ENCODE data around the gene IGSF9. TPM values are rescaled to one million over a fixed set of nuclear protein-coding genes. Genes with fewer than 3 reads are reported as not detected.

IGSF9 gene
- total and polyA plus RNA-seq, 2 of the 13 experiments (the other 11 are each of a cell fraction or from before 2014, with no cell fraction given): 0.03 TPM; not detected in 1

DNA sequence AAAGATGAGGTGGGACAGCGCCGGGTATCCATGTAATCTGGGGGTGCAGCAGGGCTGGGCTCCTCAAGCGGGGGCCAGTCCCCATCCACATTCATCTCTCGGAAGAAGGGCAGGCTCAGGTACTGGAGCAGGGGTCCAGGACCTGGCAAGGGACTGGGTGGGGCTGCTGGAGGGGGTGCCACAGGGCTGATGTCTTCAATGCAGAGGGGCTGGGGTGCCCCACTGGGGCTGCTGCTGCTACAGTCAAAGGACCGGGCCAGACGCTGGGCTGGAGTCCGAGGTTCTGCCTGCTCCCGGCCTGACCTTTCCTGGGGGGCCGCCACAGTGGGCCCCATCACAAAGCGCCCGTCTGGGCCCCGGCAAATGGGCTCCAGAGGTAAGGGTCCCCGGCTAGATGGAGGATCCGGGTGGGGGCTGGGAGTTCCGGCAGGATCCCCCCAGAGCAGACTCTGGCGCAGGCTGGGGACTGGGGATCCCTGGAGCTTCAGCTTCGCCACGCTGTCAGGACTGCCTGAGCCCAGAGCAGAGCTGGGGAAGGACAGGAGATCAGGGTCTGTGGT, 16.8 kb downstream of the IGSF9 start:
- TF ChIP-seq ZFP36L2 (CRISPR knock-in tag; IDR thresholded peaks at IDR 0.05): no peak
- no peak for TF ChIP-seq PRPF4 (IDR thresholded peaks at IDR 0.05; ENCODE audit: low read depth, low read length, poor library complexity, severe bottlenecking)
- no peak for TF ChIP-seq EED (CRISPR knock-in tag; IDR thresholded peaks at IDR 0.05)
- TF ChIP-seq GPBP1L1 (CRISPR knock-in tag; IDR thresholded peaks at IDR 0.05): no peak
- TF ChIP-seq KDM5A (IDR thresholded peaks at IDR 0.05; ENCODE audit: borderline replicate concordance, low read length): no peak
- no peak for TF ChIP-seq SALL2 (CRISPR knock-in tag; IDR thresholded peaks at IDR 0.05)
- TF ChIP-seq CBFB (CRISPR knock-in tag; IDR thresholded peaks at IDR 0.05): no peak
- TF ChIP-seq NR3C1 (CRISPR knock-in tag; IDR thresholded peaks at IDR 0.05): no peak
- no peak for TF ChIP-seq NFE2L2 (IDR thresholded peaks at IDR 0.05; ENCODE audit: low read length)
- no peak for TF ChIP-seq SP140L (CRISPR knock-in tag; IDR thresholded peaks at IDR 0.05; ENCODE audit: borderline replicate concordance)
- TF ChIP-seq ZNF607 (CRISPR knock-in tag; IDR thresholded peaks at IDR 0.05; ENCODE audit: borderline replicate concordance): no peak
- no peak for TF ChIP-seq ZNF282 (IDR thresholded peaks at IDR 0.05; ENCODE audit: partially characterized antibody)
- no peak for TF ChIP-seq ZNF337 (CRISPR knock-in tag; IDR thresholded peaks at IDR 0.05; ENCODE audit: borderline replicate concordance, low read depth)
- no peak for TF ChIP-seq NCOA5 (CRISPR knock-in tag; IDR thresholded peaks at IDR 0.05)
- TF ChIP-seq, protein P1, sequence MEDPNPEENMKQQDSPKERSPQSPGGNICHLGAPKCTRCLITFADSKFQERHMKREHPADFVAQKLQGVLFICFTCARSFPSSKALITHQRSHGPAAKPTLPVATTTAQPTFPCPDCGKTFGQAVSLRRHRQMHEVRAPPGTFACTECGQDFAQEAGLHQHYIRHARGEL (CRISPR knock-in tag; IDR thresholded peaks at IDR 0.05): no peak
- TF ChIP-seq MIER2 (CRISPR knock-in tag; IDR thresholded peaks at IDR 0.05): no peak
- no peak for TF ChIP-seq TGIF2 (CRISPR knock-in tag; IDR thresholded peaks at IDR 0.05)
- no peak for DNase-seq (ENCODE audit: low spot score)
- no peaks in the 10 kb centered on the region for H3K9me3 ChIP-seq (ENCODE audit: low read length)
- 75% methylated on average over 4 of the region's 18 CpGs for WGBS (ENCODE audit: low lambda C conversion rate)
- no peak overlapping the region for H3K4me3 ChIP-seq (replicated peaks in 1 of 3; ENCODE audit: insufficient read depth in 1 of 3, low read depth in 2 of 3, low read length in 3 of 3)
- no peak overlapping the region for H2AFZ ChIP-seq (ENCODE audit: low read length)
- BruUV-seq (replicated peaks): no TSS peak
- no peak for ATAC-seq
- ChIA-PET CTCF (ENCODE audit: low intra/inter-chr PET ratio, low total read pairs) (no interaction called here), POLR2A (no interaction called here)
- H3K9ac ChIP-seq (ENCODE audit: insufficient read depth, low read depth, low read length): no peak overlapping the region
- H4K20me1 ChIP-seq (ENCODE audit: insufficient read depth, low read length): no peaks in the 10 kb centered on the region
- no peaks in the 10 kb centered on the region for H3K79me2 ChIP-seq (ENCODE audit: insufficient read depth, low read length)
- H3K27ac ChIP-seq (ENCODE audit: extremely low read length, insufficient read depth, low read length): no peak overlapping the region
- no peaks in the 10 kb centered on the region for H3K36me3 ChIP-seq (replicated peaks in 1 of 2; ENCODE audit: control insufficient read depth in 1 of 2, insufficient read depth in 2 of 2, low read length in 2 of 2)
- no peak overlapping the region for H3K4me2 ChIP-seq (ENCODE audit: low read depth, low read length)
- H3K4me1 ChIP-seq (ENCODE audit: insufficient read depth, low read length): peaks cover 25% of the 10 kb centered on the region
- in situ Hi-C loops (cut with HindIII; ENCODE audit: extremely low pct_ligation_motif_present, low pct_unique_long_range_greater_than_20kb): no loop called here
- intact Hi-C loops (cut with micrococcal nuclease; ENCODE audit: unreplicated experiment): no loop called here
- H3K27me3 ChIP-seq (ENCODE audit: control insufficient read depth in 1 of 2, insufficient read depth in 2 of 2, low read length in 2 of 2): peaks cover 9 to 44% of the 10 kb centered on the region in 2 experiments
- no peak for FAIRE-seq
